Head of caudate nucleus (tissue), 42 donors: Measurements from ENCODE around the gene SFXN4.
A peak's percentile ranks its signal among the peaks of the same experiment; 100 is the strongest.
"Not testable (repeated sequence)": the region's sequence is repeated elsewhere in the genome, so short reads cannot be mapped to it uniquely, and the experiment has no call there.

ENCODE experiments used
- DNase-seq, 42 donors: peaks; one replicate each; pipeline versions ENCODE4 v3.0.0 to v3.0.0-alpha.2; 2020 to 2021; ENCODE audit warnings: mixed read lengths in 7 of 42
- intact Hi-C: fragments of 100-400 bp; cut with DNase I; formaldehyde crosslinking; loops from one replicate; pipeline ENCODE4 v1.15.0; 2022

The SFXN4 gene

GRCh38 chr10:119096641-119097415, 68.7 kb downstream of the SFXN4 start:
- intact Hi-C loops, result not testable (repeated sequence)
- DNase-seq, result peak in 1 of 42 donors; percentile 18

DNA sequence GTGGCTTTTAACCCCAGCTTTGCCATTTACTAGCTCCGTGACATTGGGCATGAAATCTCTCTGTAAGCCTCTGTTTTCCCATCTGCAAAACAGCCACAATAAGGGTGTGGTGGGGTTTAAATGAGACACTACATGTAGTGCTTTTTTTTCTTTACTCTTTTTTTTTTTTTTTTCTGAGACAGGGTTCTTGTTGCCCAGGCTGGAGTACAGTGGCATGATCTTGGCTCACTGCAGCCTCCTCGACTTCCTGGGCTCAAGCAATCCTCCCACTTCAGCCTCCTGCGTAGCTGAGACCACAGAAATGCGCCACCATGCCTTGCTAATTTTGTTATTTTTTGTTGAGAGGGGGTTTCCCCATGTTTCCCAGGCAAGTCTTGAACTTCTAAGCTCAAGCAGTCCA, 69.9 kb downstream of the SFXN4 start:
- intact Hi-C loops, result no loop called here
- no peak for DNase-seq

DNA sequence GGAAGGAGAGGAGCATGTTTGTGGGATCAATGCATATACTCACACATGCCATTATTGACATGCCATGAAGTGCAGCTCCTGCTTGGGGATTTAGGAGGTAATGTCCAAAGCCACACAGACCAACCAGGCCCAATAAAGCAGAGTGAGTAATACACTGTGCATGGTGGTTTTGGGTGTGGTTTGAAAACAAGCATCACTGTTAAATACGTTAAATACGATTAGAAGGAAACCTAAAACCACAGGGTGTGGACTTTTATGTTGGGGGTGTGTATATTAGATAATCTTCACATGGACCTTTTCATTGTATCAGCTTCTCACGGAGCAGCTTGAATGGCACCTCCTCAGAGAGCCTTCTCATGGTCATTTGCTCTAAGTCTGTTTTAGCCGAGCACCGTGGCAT, 74.5 kb downstream of the SFXN4 start:
- no peak for DNase-seq
- intact Hi-C loops, result no loop called here
